ENCODE data around the gene TUFT1. TPM values are rescaled to one million over a fixed set of nuclear protein-coding genes. Genes with fewer than 3 reads are reported as not detected.

TUFT1 gene
- total and polyA plus RNA-seq, 9 of the 15 experiments (the other 6 are each of a cell fraction or from before 2014, with no cell fraction given) = 0.54 to 2.0 (median 1.7) TPM

GRCh38 chr1:151590961-151591360 is 50.9 kb downstream of the TUFT1 start:
- Histone ChIP-seq H3K27me3 (ENCODE audit: control insufficient read depth in 2 of 2, insufficient read depth in 2 of 2, low read length in 2 of 2) (no peaks in the 10 kb centered on the region), H3K4me1 (replicated peaks in 1 of 2; ENCODE audit: control insufficient read depth in 2 of 2, insufficient read depth in 2 of 2, low read length in 2 of 2) (peaks cover 3 to 6% of the 10 kb centered on the region in 2 experiments; a peak in 4 of 5 replicates), H3K4me2 (ENCODE audit: insufficient read depth, low read length) (no peak overlapping the region), H3K4me3 (no peak overlapping the region), H3K79me2 (ENCODE audit: control insufficient read depth, insufficient read depth, low read length) (no peaks in the 10 kb centered on the region), H3K9ac (ENCODE audit: insufficient read depth in 1 of 2, low read depth in 2 of 2, low read length in 2 of 2) (no peak overlapping the region), H4K20me1 (replicated peaks; ENCODE audit: control insufficient read depth, insufficient read depth, low read length) (no peaks in the 10 kb centered on the region), H2AFZ (ENCODE audit: low read depth, low read length) (no peak overlapping the region), H3K9me3 (replicated peaks; ENCODE audit: control insufficient read depth, insufficient read depth, low read depth, low read length) (no peaks in the 10 kb centered on the region), H3K9me1 (ENCODE audit: control insufficient read depth, insufficient read depth, low read length) (no peaks in the 10 kb centered on the region), H3K27ac (ENCODE audit: extremely low read depth, low read depth, low read length) (no peak overlapping the region), H3K36me3 (ENCODE audit: control insufficient read depth, insufficient read depth, low read length) (no peaks in the 10 kb centered on the region)
- no peak for DNase-seq (ENCODE audit: extremely low read depth in 1 of 4, low spot score in 3 of 4)
- 4% methylated on average over 3 of the region's 3 CpGs for WGBS (ENCODE audit: insufficient coverage, low coverage, missing lambda C conversion rate)
- ATAC-seq = no peak
- ChIA-PET POLR2A (interaction anchor here (0.8 kb wide), 1 partner anchor 9 kb away, joined by 8 read pairs; no protein-coding TSS in a partner anchor), CTCF (ENCODE audit: low intra/inter-chr PET ratio) (no interaction called here)
- intact Hi-C loops (cut with micrococcal nuclease) (loop anchor here (5.0 to 10.0 kb wide), 2 partner anchors 136 to 246 kb away; partner anchors contain the start of genes C2CD4D and POGZ), in situ Hi-C loops (cut with MboI) (no loop called here)
- no TSS peak for BruUV-seq (replicated peaks)
- no peak for FAIRE-seq
- no peak for TF ChIP-seq NONO (IDR thresholded peaks at IDR 0.05; ENCODE audit: low read depth in 2 of 2, low read length in 1 of 2)
- no peak for TF ChIP-seq GTF2F1 (IDR thresholded peaks at IDR 0.05; ENCODE audit: low read depth, low read length)
- TF ChIP-seq TAF1 (IDR thresholded peaks at IDR 0.05; ENCODE audit: control insufficient read depth, extremely low read depth, insufficient read depth, low read length, severe bottlenecking) = no peak
- TF ChIP-seq PRMT5 (CRISPR knock-in tag; IDR thresholded peaks at IDR 0.05) = no peak
- no peak for TF ChIP-seq NFIC (IDR thresholded peaks at IDR 0.05)
- TF ChIP-seq DLX4 (CRISPR knock-in tag; IDR thresholded peaks at IDR 0.05) = no peak
- TF ChIP-seq HMBOX1 (IDR thresholded peaks at IDR 0.05) = peak; percentile 81; the same call in 1 of the 2 replicates
- peak; percentile 49; the same call in 1 of the 2 replicates for TF ChIP-seq EHMT2 (IDR thresholded peaks at IDR 0.05)
- TF ChIP-seq ARHGAP35 (IDR thresholded peaks at IDR 0.05; ENCODE audit: partially characterized antibody) = no peak
- no peak for TF ChIP-seq NELFE (IDR thresholded peaks at IDR 0.05; ENCODE audit: insufficient read depth, insufficient read length)
- TF ChIP-seq PYGO2 (tag; IDR thresholded peaks at IDR 0.05) = no peak
- no peak for TF ChIP-seq ZSCAN29 (IDR thresholded peaks at IDR 0.05)
- TF ChIP-seq SAFB (IDR thresholded peaks at IDR 0.05; ENCODE audit: borderline replicate concordance, low read depth, low read length) = no peak
- TF ChIP-seq, protein P1, sequence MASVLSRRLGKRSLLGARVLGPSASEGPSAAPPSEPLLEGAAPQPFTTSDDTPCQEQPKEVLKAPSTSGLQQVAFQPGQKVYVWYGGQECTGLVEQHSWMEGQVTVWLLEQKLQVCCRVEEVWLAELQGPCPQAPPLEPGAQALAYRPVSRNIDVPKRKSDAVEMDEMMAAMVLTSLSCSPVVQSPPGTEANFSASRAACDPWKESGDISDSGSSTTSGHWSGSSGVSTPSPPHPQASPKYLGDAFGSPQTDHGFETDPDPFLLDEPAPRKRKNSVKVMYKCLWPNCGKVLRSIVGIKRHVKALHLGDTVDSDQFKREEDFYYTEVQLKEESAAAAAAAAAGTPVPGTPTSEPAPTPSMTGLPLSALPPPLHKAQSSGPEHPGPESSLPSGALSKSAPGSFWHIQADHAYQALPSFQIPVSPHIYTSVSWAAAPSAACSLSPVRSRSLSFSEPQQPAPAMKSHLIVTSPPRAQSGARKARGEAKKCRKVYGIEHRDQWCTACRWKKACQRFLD (CRISPR knock-in tag; IDR thresholded peaks at IDR 0.05) = no peak
- no peak for TF ChIP-seq ZBED1 (IDR thresholded peaks at IDR 0.05)
- no peak for TF ChIP-seq SREBF2 (CRISPR knock-in tag; IDR thresholded peaks at IDR 0.05)
- no peak for TF ChIP-seq ZNF518B (CRISPR knock-in tag; IDR thresholded peaks at IDR 0.05)
- no peak for TF ChIP-seq MTF1 (CRISPR knock-in tag; IDR thresholded peaks at IDR 0.05; ENCODE audit: borderline replicate concordance)

All from K562 (cell line).